ES-I3 (cell line): ENCODE data around the gene EXD3.
"Not testable (repeated sequence)": the region's sequence is repeated elsewhere in the genome, so short reads cannot be mapped to it uniquely, and the experiment has no call there.

Experiments
- H3K36me3 ChIP-seq: 2 replicates; pipeline ENCODE4 v1.6.1; 2013; ENCODE audit warnings: mild to moderate bottlenecking, low read length, control low read depth, moderate library complexity; ENCODE audit not compliant: insufficient read depth
- H3K4me1 ChIP-seq: 2 replicates; pipeline ENCODE4 v1.6.1; 2013; ENCODE audit warnings: mild to moderate bottlenecking, control low read depth, low read length; ENCODE audit not compliant: insufficient read depth
- H3K9ac ChIP-seq: 2 replicates; pipeline ENCODE4 v1.6.1; 2013; ENCODE audit warnings: low read depth, mild to moderate bottlenecking, low read length, moderate library complexity
- H3K9me3 ChIP-seq: 2 replicates; pipeline ENCODE4 v1.6.1; 2013; ENCODE audit warnings: mild to moderate bottlenecking, low read length, moderate library complexity; ENCODE audit not compliant: control insufficient read depth, insufficient read depth

EXD3 gene

DNA sequence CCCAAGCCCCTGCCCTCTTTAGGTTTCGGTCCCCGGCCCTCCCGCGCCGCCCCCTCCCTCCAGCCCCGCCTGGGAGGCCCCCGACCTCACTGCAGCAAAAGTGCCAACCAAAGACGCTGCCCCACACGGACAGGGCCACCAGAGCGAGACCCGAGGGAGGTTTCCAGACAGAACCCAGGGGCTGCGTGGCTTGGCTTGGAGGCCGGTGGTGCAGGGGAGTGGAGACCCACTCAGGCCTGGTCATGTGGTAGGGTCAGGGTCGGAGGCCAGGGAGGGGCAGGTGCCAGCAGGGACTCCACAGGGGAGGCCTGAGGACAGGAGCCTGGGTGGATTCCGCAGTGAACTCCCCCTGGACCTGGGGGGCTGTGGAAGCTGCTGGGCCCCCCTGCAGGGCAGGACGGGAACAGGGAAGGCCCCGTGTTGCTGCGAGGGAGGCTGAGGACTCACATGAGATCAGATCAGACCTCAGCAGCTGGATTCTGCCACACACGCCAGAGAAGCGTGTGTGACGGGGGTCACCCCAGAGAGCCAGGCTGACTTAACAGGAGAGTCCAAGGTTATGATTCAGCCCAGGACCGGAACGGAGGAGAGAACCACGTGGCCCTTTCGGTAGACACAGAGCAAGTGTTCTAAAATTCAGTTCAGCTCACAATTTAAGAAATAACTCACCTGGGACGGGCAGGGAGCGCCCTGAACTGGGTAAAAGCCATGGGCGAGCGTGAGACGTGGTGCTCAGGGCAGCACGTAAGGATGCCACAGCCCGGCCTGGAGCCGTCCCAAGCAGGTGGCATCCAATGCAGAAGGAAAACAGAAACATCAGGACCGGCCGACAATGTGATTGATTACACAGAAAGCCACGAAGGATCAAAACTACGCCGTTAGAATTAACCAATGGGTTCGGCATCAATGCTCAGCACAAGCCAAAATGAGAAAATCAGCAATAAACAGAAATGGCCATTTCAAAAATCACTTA lies 38.9 kb downstream of the EXD3 start:
- Histone ChIP-seq H3K9ac (no peak overlapping the region), H3K4me1 (no peaks in the 10 kb centered on the region)

DNA sequence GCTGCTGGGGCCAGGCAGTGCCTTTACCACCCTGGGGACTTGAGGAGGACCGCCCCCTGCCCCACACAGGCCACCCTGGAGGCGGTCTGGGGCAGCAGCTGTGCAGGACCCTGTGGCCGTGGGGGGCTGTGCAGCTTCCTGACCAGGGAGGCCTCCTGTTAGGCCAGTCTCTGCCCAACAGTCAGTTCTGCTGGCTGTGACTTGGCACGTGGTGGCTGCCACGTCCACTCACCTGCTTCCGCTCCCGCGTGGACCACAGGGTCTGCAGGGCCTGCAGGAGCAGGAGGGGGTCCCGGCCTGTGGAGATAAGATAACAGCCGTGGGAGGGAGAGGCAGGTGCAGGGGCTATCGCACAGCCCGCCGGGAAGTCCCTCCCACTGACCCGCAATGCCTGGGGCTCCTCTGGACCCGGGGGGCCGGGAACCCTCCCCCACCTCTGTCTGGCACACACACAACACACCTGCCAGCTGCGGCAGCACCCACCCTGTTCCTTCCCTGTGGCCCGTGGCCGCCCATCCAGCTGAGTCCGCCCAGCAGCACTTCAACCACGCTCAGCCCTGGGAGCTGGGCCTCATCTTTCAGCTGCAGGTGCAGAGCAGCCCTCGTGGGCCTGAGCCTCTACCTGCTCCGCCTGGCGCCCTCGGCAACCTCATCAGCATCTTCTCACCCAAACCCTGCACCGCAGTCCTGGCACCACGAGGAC lies 39.7 kb downstream of the EXD3 start:
- H3K9ac ChIP-seq, result no peak overlapping the region
- no peaks in the 10 kb centered on the region for H3K36me3 ChIP-seq
- no peaks in the 10 kb centered on the region for H3K9me3 ChIP-seq
- H3K4me1 ChIP-seq, result no peaks in the 10 kb centered on the region

More for the DNA sequence above, 38.9 kb downstream of the EXD3 start:
- H3K36me3 ChIP-seq, result no peaks in the 10 kb centered on the region
- H3K9me3 ChIP-seq, result no peaks in the 10 kb centered on the region

DNA sequence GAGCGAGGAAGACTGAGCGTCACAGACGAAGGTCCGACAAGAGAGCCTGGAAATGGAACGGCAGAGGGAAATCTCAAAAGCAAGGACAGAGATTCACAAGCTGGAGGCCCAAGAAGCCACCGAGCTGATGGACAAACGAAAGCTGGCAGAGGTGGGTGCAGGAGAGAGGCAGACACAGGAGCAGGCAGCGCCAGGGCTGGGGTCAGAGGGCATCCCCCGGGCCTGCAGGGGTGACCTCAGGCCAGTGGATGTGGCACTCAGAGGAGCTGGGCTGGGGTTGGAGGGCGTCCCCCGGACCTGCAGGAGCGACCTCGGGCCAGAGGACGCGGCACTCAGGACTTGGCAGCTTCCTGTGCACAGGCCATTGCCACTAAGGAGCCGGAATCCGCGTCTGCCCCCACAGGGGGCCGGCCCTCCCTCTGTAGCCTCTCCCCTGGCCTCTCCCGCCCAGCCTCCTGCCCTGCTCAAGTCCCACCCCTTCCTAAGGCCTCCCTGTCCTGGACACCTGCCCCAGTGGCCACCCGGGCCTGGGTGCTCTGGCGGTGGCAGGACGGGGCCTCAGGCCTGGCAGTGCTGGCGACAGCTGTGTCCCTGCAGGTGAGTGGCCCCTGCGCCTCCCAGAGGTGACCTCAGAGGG lies 40.4 kb downstream of the EXD3 start:
- Histone ChIP-seq H3K4me1 (no peaks in the 10 kb centered on the region), H3K9ac (no peak overlapping the region), H3K36me3 (no peaks in the 10 kb centered on the region), H3K9me3 (no peaks in the 10 kb centered on the region)

GRCh38 chr9:137381501-137382443 lies 41.2 kb downstream of the EXD3 start:
- H3K9ac ChIP-seq, result no peak overlapping the region
- H3K4me1 ChIP-seq, result no peaks in the 10 kb centered on the region

DNA sequence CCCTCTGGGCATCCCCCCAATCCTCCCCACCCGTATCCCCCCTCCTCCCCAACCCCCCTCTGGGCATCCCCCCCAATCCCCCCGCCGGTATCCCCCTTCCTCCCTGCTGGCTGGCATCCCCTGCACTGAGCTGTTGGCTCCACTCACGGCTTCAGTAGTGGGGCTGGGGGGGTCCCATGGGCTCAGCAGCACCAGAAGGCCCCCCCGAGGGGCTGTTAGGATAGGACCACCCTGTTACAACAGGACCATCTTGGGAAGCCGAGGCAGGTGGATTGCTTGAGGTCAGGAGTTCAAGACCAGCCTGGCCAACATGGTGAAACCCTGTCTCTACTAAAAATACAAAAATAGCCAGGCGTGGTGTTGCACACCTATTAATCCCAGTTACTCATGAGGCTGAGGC lies 42.4 kb downstream of the EXD3 start:
- Histone ChIP-seq H3K36me3 (no peaks in the 10 kb centered on the region), H3K9me3 (no peaks in the 10 kb centered on the region; the same call in 1 of the 2 replicates), H3K9ac (no peak overlapping the region), H3K4me1 (no peaks in the 10 kb centered on the region)

More at GRCh38 chr9:137381501-137382443, 41.2 kb downstream of the EXD3 start:
- no peaks in the 10 kb centered on the region for H3K9me3 ChIP-seq
- no peaks in the 10 kb centered on the region for H3K36me3 ChIP-seq

DNA sequence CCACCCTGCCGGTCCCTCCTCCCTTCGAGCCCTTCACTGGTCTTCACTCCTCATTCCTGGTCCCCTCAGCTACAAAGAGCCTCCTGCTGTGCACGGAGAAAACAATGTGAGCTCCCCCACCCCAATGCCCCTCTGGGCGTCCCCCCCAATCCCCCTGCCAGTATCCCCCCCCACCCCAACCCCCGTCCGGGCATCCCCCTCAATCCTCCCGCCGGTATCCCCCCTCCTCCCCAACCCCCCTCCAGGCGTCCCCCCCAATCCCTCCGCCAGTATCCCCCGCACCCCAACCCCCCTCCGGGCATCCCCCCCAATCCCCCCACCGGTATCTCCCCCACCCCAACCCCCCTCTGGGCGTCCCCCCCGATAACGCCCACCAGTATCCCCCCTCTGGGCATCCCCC lies 42.8 kb downstream of the EXD3 start:
- Histone ChIP-seq H3K9ac (no peak overlapping the region), H3K9me3 (no peaks in the 10 kb centered on the region; the same call in 1 of the 2 replicates), H3K4me1 (no peaks in the 10 kb centered on the region), H3K36me3 (no peaks in the 10 kb centered on the region)

DNA sequence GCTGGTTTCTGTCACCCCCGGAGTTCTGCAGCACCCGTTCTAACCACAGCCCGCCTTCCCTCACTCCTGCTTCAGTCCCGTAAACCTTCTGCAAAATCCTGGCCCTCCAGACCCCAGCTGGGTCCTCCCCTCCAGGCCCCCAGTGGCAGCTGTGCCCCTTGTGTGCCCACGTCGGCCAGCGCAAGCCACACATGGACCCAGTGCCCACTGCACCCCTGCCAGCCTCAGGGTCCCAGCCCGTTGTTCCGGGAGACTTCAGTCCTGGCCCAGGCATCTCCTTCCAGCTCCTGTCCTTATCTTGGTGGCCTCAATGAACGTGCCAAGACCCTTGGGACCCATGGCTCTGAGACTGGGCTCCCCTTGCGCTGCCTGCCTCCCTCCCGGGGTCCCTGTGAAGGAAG lies 43.2 kb downstream of the EXD3 start:
- Histone ChIP-seq H3K4me1 (no peaks in the 10 kb centered on the region), H3K36me3 (no peaks in the 10 kb centered on the region), H3K9ac (no peak overlapping the region), H3K9me3 (no peaks in the 10 kb centered on the region; the same call in 1 of the 2 replicates)

DNA sequence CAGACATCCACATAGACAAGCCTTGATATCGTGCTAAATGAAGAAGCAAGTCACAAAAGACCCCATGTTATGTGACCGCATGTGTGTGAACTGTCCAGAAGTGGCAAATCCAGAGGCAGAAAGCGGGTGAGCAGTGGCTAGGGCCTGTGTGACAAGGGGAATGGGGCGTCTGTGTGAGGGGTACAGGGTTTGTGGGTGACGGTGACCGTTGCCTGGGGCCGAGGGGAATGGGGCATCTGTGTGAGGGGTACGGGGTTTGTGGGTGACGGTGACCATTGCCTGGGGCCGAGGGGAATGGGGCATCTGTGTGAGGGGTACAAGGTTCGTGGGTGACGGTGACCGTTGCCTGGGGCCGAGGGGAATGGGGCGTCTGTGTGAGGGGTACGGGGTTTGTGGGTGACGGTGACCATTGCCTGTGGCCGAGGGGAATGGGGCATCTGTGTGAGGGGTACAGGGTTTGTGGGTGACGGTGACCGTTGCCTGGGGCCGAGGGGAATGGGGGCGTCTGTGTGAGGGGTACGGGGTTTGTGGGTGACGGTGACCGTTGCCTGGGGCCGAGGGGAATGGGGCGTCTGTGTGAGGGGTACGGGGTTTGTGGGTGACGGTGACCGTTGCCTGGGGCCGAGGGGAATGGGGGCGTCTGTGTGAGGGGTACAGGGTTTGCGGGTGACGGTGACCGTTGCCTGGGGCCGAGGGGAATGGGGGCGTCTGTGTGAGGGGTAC lies 44.1 kb downstream of the EXD3 start:
- not testable (repeated sequence) for H3K9ac ChIP-seq, H3K36me3 ChIP-seq

DNA sequence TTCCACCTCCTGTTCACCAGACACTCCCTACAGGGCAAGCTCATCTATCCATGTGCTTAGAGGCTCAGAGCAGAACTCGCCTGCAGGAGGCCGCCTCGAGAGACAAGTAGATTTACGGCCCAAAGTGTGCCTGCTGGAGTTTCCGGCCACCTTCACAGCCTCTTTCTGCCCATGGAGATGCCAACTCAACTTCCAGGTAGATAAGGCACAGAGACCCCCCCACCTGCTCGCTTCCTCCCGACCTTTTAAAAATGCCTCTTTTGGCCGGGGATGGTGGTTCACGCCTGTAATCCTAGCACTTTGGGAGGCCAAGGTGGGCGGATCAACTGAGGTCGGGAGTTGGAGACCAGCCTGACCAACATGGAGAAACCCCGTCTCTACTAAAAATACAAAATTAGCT lies 46.6 kb downstream of the EXD3 start:
- no peaks in the 10 kb centered on the region for H3K4me1 ChIP-seq
- no peaks in the 10 kb centered on the region; the same call in 1 of the 2 replicates for H3K9me3 ChIP-seq
- H3K36me3 ChIP-seq, result no peaks in the 10 kb centered on the region
- H3K9ac ChIP-seq, result no peak overlapping the region

More for the DNA sequence above, 44.1 kb downstream of the EXD3 start:
- H3K4me1 ChIP-seq, H3K9me3 ChIP-seq: not testable (repeated sequence)

- H3K9ac ChIP-seq, result no peak overlapping the region
- no peaks in the 10 kb centered on the region for H3K4me1 ChIP-seq
- no peaks in the 10 kb centered on the region; the same call in 1 of the 2 replicates for H3K9me3 ChIP-seq
- H3K36me3 ChIP-seq, result no peaks in the 10 kb centered on the region
These were observed 47.5 kb downstream of the EXD3 start for GRCh38 chr9:137375321-137376058.

DNA sequence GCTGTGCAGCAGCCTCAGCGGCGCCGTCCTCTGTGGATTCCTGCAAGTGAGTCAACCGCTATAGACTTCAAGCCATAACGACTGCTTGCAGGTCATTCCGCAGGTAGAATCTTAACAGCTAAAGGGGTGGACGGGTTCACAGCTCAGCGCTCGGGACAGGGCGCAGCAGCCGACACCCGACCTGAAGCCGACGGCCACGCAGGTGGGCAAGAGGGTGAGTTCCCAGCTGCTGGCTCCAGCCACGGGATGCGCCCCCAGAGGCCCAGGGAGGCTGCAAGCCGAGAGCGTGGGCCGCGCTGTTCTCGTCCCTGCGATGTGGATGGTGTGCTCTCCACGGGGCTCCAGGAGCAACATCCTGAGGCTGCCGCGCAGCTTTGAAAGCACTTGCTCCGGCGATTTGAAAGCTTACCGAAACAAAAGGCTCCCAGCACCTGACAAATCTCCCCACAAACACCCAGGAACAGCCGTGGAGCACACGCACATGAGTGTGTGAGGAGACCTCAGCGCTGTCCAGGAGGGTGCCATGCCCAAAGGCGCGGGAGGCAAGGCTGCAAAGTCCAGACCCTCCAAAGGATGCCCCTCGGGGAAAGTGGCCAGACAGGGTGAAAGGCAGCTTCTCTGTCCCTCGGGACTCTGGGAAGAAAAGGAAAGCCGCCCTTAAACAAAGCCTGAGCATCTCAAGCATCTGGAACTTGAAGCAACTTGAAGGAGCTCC lies 48.7 kb downstream of the EXD3 start:
- H3K9ac ChIP-seq, result no peak overlapping the region
- no peaks in the 10 kb centered on the region; the same call in 1 of the 2 replicates for H3K9me3 ChIP-seq
- no peaks in the 10 kb centered on the region for H3K36me3 ChIP-seq
- no peaks in the 10 kb centered on the region for H3K4me1 ChIP-seq

- no peaks in the 10 kb centered on the region for H3K4me1 ChIP-seq
- H3K9me3 ChIP-seq, result no peaks in the 10 kb centered on the region; the same call in 1 of the 2 replicates
- H3K36me3 ChIP-seq, result no peaks in the 10 kb centered on the region
- no peak overlapping the region for H3K9ac ChIP-seq
These were observed 49.4 kb downstream of the EXD3 start for GRCh38 chr9:137373611-137373980.
